H9 (cell line): ENCODE results near the gene ZNRF3. TPM values are rescaled to one million over a fixed set of nuclear protein-coding genes. Genes with fewer than 3 reads are reported as not detected.

Experiments used
- DNase-seq: peaks from one replicate; pipeline ENCODE4 v3.0.0-alpha.2; 2017
- H2AFZ ChIP-seq: one replicate; pipeline ENCODE4 v1.6.1; 2013; ENCODE audit warnings: mild to moderate bottlenecking, low read length, control low read depth, moderate library complexity
- H2AK5ac ChIP-seq: 2 replicates; pipeline ENCODE4 v1.6.1; 2013; ENCODE audit warnings: low read length, control low read depth, mixed read lengths; ENCODE audit not compliant: insufficient read length
- H2BK120ac ChIP-seq: one replicate; pipeline ENCODE4 v1.6.1; 2013; ENCODE audit warnings: low read depth, mild to moderate bottlenecking, low read length, control low read depth, inconsistent platforms; ENCODE audit not compliant: poor library complexity, severe bottlenecking
- H2BK12ac ChIP-seq: 2 replicates; pipeline ENCODE4 v1.6.1; 2013; ENCODE audit warnings: low read length, control low read depth, mixed read lengths, low read depth; ENCODE audit not compliant: insufficient read length
- H2BK15ac ChIP-seq: 2 replicates; pipeline ENCODE4 v1.6.1; 2013; ENCODE audit warnings: low read depth, low read length, control low read depth
- H2BK20ac ChIP-seq: one replicate; pipeline ENCODE4 v1.6.1; 2013; ENCODE audit warnings: low read depth, mild to moderate bottlenecking, low read length, control low read depth, inconsistent platforms; ENCODE audit not compliant: poor library complexity, severe bottlenecking
- H2BK5ac ChIP-seq: 2 replicates; pipeline ENCODE4 v1.6.1; 2013; ENCODE audit warnings: low read length, control low read depth, mixed read lengths; ENCODE audit not compliant: insufficient read length
- H3K14ac ChIP-seq: 2 replicates; pipeline ENCODE4 v1.6.1; 2013; ENCODE audit warnings: low read length, control low read depth; ENCODE audit not compliant: insufficient read depth
- H3K18ac ChIP-seq: 2 replicates; pipeline ENCODE4 v1.6.1; 2013; ENCODE audit warnings: low read depth, mild to moderate bottlenecking, mixed read lengths, low read length, control low read depth; ENCODE audit not compliant: insufficient read length
- H3K23ac ChIP-seq: 2 replicates; pipeline ENCODE4 v1.6.1; 2013; ENCODE audit warnings: low read length, control low read depth, mixed read lengths, low read depth; ENCODE audit not compliant: insufficient read length
- H3K23me2 ChIP-seq: 2 replicates; pipeline ENCODE4 v1.6.1; 2013; ENCODE audit warnings: low read depth, mild to moderate bottlenecking, mixed read lengths, low read length, control low read depth; ENCODE audit not compliant: insufficient read length, poor library complexity, severe bottlenecking
- H3K27ac ChIP-seq: 2 replicates; pipeline ENCODE4 v1.5.1; 2013; ENCODE audit warnings: low read length, control low read depth, mixed read lengths, low read depth; ENCODE audit not compliant: insufficient read length
- H3K27me3 ChIP-seq: 2 replicates; pipeline ENCODE4 v1.6.1; 2013; ENCODE audit warnings: low read length, control low read depth, inconsistent platforms; ENCODE audit not compliant: insufficient read depth
- H3K4ac ChIP-seq: 2 replicates; pipeline ENCODE4 v1.6.1; 2013; ENCODE audit warnings: low read depth, mild to moderate bottlenecking, control low read depth, inconsistent platforms, low read length, moderate library complexity
- H3K4me1 ChIP-seq: 2 replicates; pipeline ENCODE4 v1.6.1; 2013; ENCODE audit warnings: low read length, control low read depth, inconsistent platforms; ENCODE audit not compliant: insufficient read depth
- H3K4me2 ChIP-seq: 2 replicates; pipeline ENCODE4 v1.6.1; 2013; ENCODE audit warnings: low read length, control low read depth, mixed read lengths; ENCODE audit not compliant: insufficient read length, insufficient read depth
- H3K56ac ChIP-seq: 2 replicates; pipeline ENCODE4 v1.6.1; 2013; ENCODE audit warnings: low read depth, mild to moderate bottlenecking, mixed read lengths, low read length, control low read depth; ENCODE audit not compliant: insufficient read length
- H3K79me1 ChIP-seq: 2 replicates; pipeline ENCODE4 v1.6.1; 2013; ENCODE audit warnings: low read depth, mild to moderate bottlenecking, moderate library complexity, low read length, control low read depth, inconsistent platforms; ENCODE audit not compliant: insufficient read depth, poor library complexity, severe bottlenecking
- H3K79me2 ChIP-seq: 2 replicates; pipeline ENCODE4 v1.6.1; 2013; ENCODE audit warnings: low read length, control low read depth, inconsistent platforms; ENCODE audit not compliant: insufficient read depth
- H3K9ac ChIP-seq: 2 replicates; pipeline ENCODE4 v1.6.1; 2013; ENCODE audit warnings: low read length, control low read depth, mixed read lengths; ENCODE audit not compliant: insufficient read length; ENCODE audit errors: extremely low read depth
- H3K9me3 ChIP-seq: one replicate; pipeline ENCODE4 v1.6.1; 2013; ENCODE audit warnings: low read depth, low read length, inconsistent platforms; ENCODE audit not compliant: control insufficient read depth
- H3T11ph ChIP-seq: one replicate; pipeline ENCODE4 v1.6.1; 2013; ENCODE audit warnings: mild to moderate bottlenecking, low read length, control low read depth, inconsistent platforms
- H4K20me1 ChIP-seq: one replicate; pipeline ENCODE4 v1.6.1; 2013; ENCODE audit not compliant: control insufficient read depth, insufficient read length, insufficient read depth
- H4K5ac ChIP-seq: 2 replicates; pipeline ENCODE4 v1.6.1; 2013; ENCODE audit warnings: low read depth, mild to moderate bottlenecking, mixed read lengths, low read length, control low read depth; ENCODE audit not compliant: insufficient read length
- H4K8ac ChIP-seq: replicated peaks from 2 replicates; pipeline ENCODE4 v1.6.1; 2013; ENCODE audit warnings: low read length, control low read depth, mixed read lengths, low read depth; ENCODE audit not compliant: insufficient read length
- H4K91ac ChIP-seq: 2 replicates; pipeline ENCODE4 v1.6.1; 2013; ENCODE audit warnings: low read depth, mild to moderate bottlenecking, moderate library complexity, mixed read lengths, low read length, control low read depth; ENCODE audit not compliant: insufficient read length
- H3K27ac Mint-ChIP-seq, 3 experiments: 2 replicates in 2 of 3; 3 replicates in 1 of 3; pipeline ENCODE4 v1.8.0; 2020 to 2021; ENCODE audit warnings: mixed read lengths in 3 of 3, mild to moderate bottlenecking in 1 of 3, moderate library complexity in 1 of 3
- H3K27me3 Mint-ChIP-seq: 2 replicates; pipeline ENCODE4 v1.8.0; 2021; ENCODE audit warnings: low read depth, mild to moderate bottlenecking, moderate library complexity, mixed read lengths
- H3K36me3 Mint-ChIP-seq, 3 experiments: 2 replicates in 2 of 3; 3 replicates in 1 of 3; pipeline ENCODE4 v1.8.0; 2020 to 2021; ENCODE audit warnings: low read depth in 3 of 3, mixed read lengths in 3 of 3; ENCODE audit not compliant: insufficient read depth in 1 of 3
- H3K4me1 Mint-ChIP-seq, 2 experiments: 2 replicates each; pipeline ENCODE4 v1.8.0; 2020; ENCODE audit warnings: mixed read lengths in 2 of 2
- H3K4me3 Mint-ChIP-seq, 2 experiments: 2 replicates in 1 of 2; 3 replicates in 1 of 2; pipeline ENCODE4 v1.8.0; 2020 to 2021; ENCODE audit warnings: mild to moderate bottlenecking in 2 of 2, mixed read lengths in 2 of 2, moderate library complexity in 1 of 2
- H3K9me3 Mint-ChIP-seq, 2 experiments: 2 replicates in 1 of 2; 3 replicates in 1 of 2; pipeline ENCODE4 v1.8.0; 2020; ENCODE audit warnings: mild to moderate bottlenecking in 2 of 2, mixed read lengths in 2 of 2, moderate library complexity in 1 of 2
- WGBS: extraction: QIAGEN DNeasy Blood & Tissue Kit; methylation state at CpG from one replicate; pipeline ENCODE4 v1.1.7; 2013; ENCODE audit warnings: missing lambda C conversion rate, low lambda C conversion rate, mixed read lengths; ENCODE audit not compliant: insufficient read length; ENCODE audit errors: extremely low coverage; 5-methylcytosine and 5-hydroxymethylcytosine counted together
- total RNA-seq: library from RNA; stranded (reverse); gene quantifications from 2 replicates; pipeline ENCODE4 v1.2.1, GENCODE V29; 2021
- TF ChIP-seq, protein P1 (sequence below): fragments of 200-600 bp; sonication (generic); conservative IDR thresholded peaks from 3 replicates; pipeline ENCODE4 v1.8.0; 2021; ENCODE audit warnings: antibody characterized with exemption, mild to moderate bottlenecking

The ZNRF3 gene
- total RNA-seq, 1 experiment from 2014 or later, result 20.6 TPM

- peaks cover 14% of the 10 kb centered on the region; the same call in 1 of the 2 replicates for H3K79me2 ChIP-seq
- H3K4me1 ChIP-seq, result peaks cover 12% of the 10 kb centered on the region
- H3K4me1 Mint-ChIP-seq, result peaks cover 59 to 69% of the 10 kb centered on the region in 2 experiments
These were observed 57.1 kb downstream of the ZNRF3 start for GRCh38 chr22:28940441-28940840.

More at GRCh38 chr22:28940441-28940840, 57.1 kb downstream of the ZNRF3 start:
- H4K5ac ChIP-seq, result no peak overlapping the region
- Mint-ChIP-seq H3K27ac (peak overlapping the region; percentile 82 to 95 (median 87); a peak in 6 of 7 replicates), H3K27me3 (no peaks in the 10 kb centered on the region), H3K36me3 (peaks cover 5 to 7% (median 6%) of the 10 kb centered on the region in 3 experiments; a peak in 5 of 7 replicates), H3K4me3 (no peak overlapping the region; a peak in 2 of 5 replicates), H3K9me3 (no peaks in the 10 kb centered on the region)
- TF ChIP-seq, protein P1, sequence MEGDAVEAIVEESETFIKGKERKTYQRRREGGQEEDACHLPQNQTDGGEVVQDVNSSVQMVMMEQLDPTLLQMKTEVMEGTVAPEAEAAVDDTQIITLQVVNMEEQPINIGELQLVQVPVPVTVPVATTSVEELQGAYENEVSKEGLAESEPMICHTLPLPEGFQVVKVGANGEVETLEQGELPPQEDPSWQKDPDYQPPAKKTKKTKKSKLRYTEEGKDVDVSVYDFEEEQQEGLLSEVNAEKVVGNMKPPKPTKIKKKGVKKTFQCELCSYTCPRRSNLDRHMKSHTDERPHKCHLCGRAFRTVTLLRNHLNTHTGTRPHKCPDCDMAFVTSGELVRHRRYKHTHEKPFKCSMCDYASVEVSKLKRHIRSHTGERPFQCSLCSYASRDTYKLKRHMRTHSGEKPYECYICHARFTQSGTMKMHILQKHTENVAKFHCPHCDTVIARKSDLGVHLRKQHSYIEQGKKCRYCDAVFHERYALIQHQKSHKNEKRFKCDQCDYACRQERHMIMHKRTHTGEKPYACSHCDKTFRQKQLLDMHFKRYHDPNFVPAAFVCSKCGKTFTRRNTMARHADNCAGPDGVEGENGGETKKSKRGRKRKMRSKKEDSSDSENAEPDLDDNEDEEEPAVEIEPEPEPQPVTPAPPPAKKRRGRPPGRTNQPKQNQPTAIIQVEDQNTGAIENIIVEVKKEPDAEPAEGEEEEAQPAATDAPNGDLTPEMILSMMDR, result no peak
- H3K56ac ChIP-seq, result no peak overlapping the region
- no peaks in the 10 kb centered on the region for H4K20me1 ChIP-seq
- no peak overlapping the region for H4K91ac ChIP-seq
- H3K9ac ChIP-seq, result no peak overlapping the region
- H4K8ac ChIP-seq, result no peak overlapping the region
- H3K18ac ChIP-seq, result no peak overlapping the region
- H2BK15ac ChIP-seq, result no peak overlapping the region
- no peaks in the 10 kb centered on the region for H3K27me3 ChIP-seq
- H2BK12ac ChIP-seq, result no peak overlapping the region
- H3K14ac ChIP-seq, result no peak overlapping the region
- no peaks in the 10 kb centered on the region for H3K9me3 ChIP-seq
- no peak overlapping the region for H2BK5ac ChIP-seq
- no peak for DNase-seq
- H3K23ac ChIP-seq, result no peak overlapping the region
- H3K23me2 ChIP-seq, result no peaks in the 10 kb centered on the region
- no peak overlapping the region for H2BK20ac ChIP-seq
- no peak overlapping the region for H2AFZ ChIP-seq
- peaks cover 14% of the 10 kb centered on the region for H3K79me1 ChIP-seq
- WGBS, result no CpG with 5 or more reads among the region's 5 CpGs
- H3K4me2 ChIP-seq, result no peak overlapping the region
- H3K27ac ChIP-seq, result no peak overlapping the region
- H3K4ac ChIP-seq, result no peak overlapping the region
- H2BK120ac ChIP-seq, result no peak overlapping the region
- H2AK5ac ChIP-seq, result no peak overlapping the region
- H3T11ph ChIP-seq, result no peak overlapping the region
